OCI-LY1 (cell line): ENCODE data around the gene NLRP13.

ENCODE experiments used
- H2AFZ ChIP-seq: fragments of 200-600 bp; sonication (generic), shearing (Covaris generic); 2 replicates; pipeline ENCODE4 v1.6.0; 2014; ENCODE audit warnings: antibody characterized with exemption, mild to moderate bottlenecking, low read length
- H3F3A ChIP-seq: fragments of 200-600 bp; sonication (generic), shearing (Covaris generic); 2 replicates; pipeline ENCODE4 v1.6.0; 2014; ENCODE audit warnings: mild to moderate bottlenecking, antibody characterized with exemption, low read length, moderate library complexity; ENCODE audit not compliant: insufficient read depth
- H3K27ac ChIP-seq: fragments of 200-600 bp; sonication (generic); 2 replicates; pipeline ENCODE4 v1.5.1; 2014; ENCODE audit warnings: low read length, mixed run types, mild to moderate bottlenecking, low read depth; ENCODE audit not compliant: poor library complexity, severe bottlenecking
- H3K27me3 ChIP-seq: fragments of 200-600 bp; sonication (generic); 2 replicates; pipeline ENCODE4 v1.6.0; 2014; ENCODE audit warnings: antibody characterized with exemption, mild to moderate bottlenecking, low read length, moderate library complexity; ENCODE audit not compliant: insufficient read depth
- H3K36me3 ChIP-seq: fragments of 200-600 bp; sonication (generic); 2 replicates; pipeline ENCODE4 v1.6.1; 2014; ENCODE audit warnings: mild to moderate bottlenecking, antibody characterized with exemption, low read length, moderate library complexity, mixed read lengths; ENCODE audit not compliant: insufficient read depth
- H3K4me1 ChIP-seq: fragments of 200-600 bp; sonication (generic); 2 replicates; pipeline ENCODE4 v1.5.1; 2014; ENCODE audit warnings: mild to moderate bottlenecking, low read length, moderate library complexity; ENCODE audit not compliant: insufficient read depth, severe bottlenecking
- H3K4me2 ChIP-seq: fragments of 200-600 bp; sonication (generic), shearing (Covaris generic); 2 replicates; pipeline ENCODE4 v1.6.1; 2014; ENCODE audit warnings: low read length
- H3K4me3 ChIP-seq: fragments of 200-600 bp; sonication (generic); 2 replicates; pipeline ENCODE4 v1.5.1; 2014; ENCODE audit warnings: low read length, low read depth, mild to moderate bottlenecking, mixed read lengths; ENCODE audit not compliant: poor library complexity, severe bottlenecking
- H3K79me2 ChIP-seq: fragments of 200-600 bp; shearing (Covaris generic); 2 replicates; pipeline ENCODE4 v1.6.1; 2016; ENCODE audit warnings: mixed run types, low read length, mixed read lengths; ENCODE audit not compliant: insufficient read depth
- H3K9ac ChIP-seq: fragments of 200-600 bp; sonication (generic), shearing (Covaris generic); 2 replicates; pipeline ENCODE4 v1.6.1; 2014; ENCODE audit warnings: mild to moderate bottlenecking, low read length, mixed read lengths
- H3K9me2 ChIP-seq: fragments of 200-600 bp; sonication (generic), shearing (Covaris generic); 2 replicates; pipeline ENCODE4 v1.6.1; 2014; ENCODE audit warnings: low read depth, mild to moderate bottlenecking, low read length, mixed read lengths
- H3K9me3 ChIP-seq: fragments of 200-600 bp; shearing (Covaris generic); 2 replicates; pipeline ENCODE4 v1.6.1; 2014; ENCODE audit warnings: low read length, mixed read lengths
- H4K20me1 ChIP-seq: fragments of 200-600 bp; sonication (generic), shearing (Covaris generic); 2 replicates; pipeline ENCODE4 v1.6.0; 2016; ENCODE audit warnings: mild to moderate bottlenecking, low read length; ENCODE audit not compliant: insufficient read depth
- CTCF ChIP-seq: fragments of 200-600 bp; sonication (generic), shearing (Covaris generic); IDR thresholded peaks from 2 replicates; pipeline ENCODE4 v1.5.1; 2017; ENCODE audit warnings: mild to moderate bottlenecking, antibody characterized with exemption, low read length, moderate library complexity, mixed read lengths
- EZH2 ChIP-seq: fragments of 200-600 bp; sonication (generic), shearing (Covaris generic); IDR thresholded peaks from 2 replicates; pipeline ENCODE4 v1.8.0; 2017; ENCODE audit warnings: borderline replicate concordance, mixed run types, mild to moderate bottlenecking, antibody characterized with exemption, low read length, moderate library complexity, mixed read lengths

Gene NLRP13

GRCh38 chr19:55907286-55907685, 24.9 kb downstream of the NLRP13 start:
- Histone ChIP-seq H3K36me3 (no peaks in the 10 kb centered on the region), H4K20me1 (no peaks in the 10 kb centered on the region), H3K9me3 (no peaks in the 10 kb centered on the region), H3K79me2 (no peaks in the 10 kb centered on the region), H3F3A (no peaks in the 10 kb centered on the region), H2AFZ (no peak overlapping the region), H3K4me2 (no peak overlapping the region), H3K27ac (no peak overlapping the region), H3K4me3 (no peak overlapping the region), H3K9me2 (no peaks in the 10 kb centered on the region), H3K9ac (no peak overlapping the region), H3K27me3 (no peaks in the 10 kb centered on the region), H3K4me1 (no peaks in the 10 kb centered on the region)
- TF ChIP-seq EZH2 (no peak), CTCF (no peak)

GRCh38 chr19:55902080-55902751, 29.9 kb downstream of the NLRP13 start:
- H3K36me3 ChIP-seq, result no peaks in the 10 kb centered on the region

GRCh38 chr19:55901369-55902079, 30.6 kb downstream of the NLRP13 start:
- no peaks in the 10 kb centered on the region; the same call in 1 of the 2 replicates for H3K27me3 ChIP-seq
- no peaks in the 10 kb centered on the region for H4K20me1 ChIP-seq
- no peak overlapping the region for H3K9ac ChIP-seq
- no peak overlapping the region for H3K4me3 ChIP-seq
- H3K79me2 ChIP-seq, result no peaks in the 10 kb centered on the region
- TF ChIP-seq CTCF, result no peak
- no peak for TF ChIP-seq EZH2
- no peak overlapping the region for H3K4me2 ChIP-seq
- no peaks in the 10 kb centered on the region for H3F3A ChIP-seq
- no peaks in the 10 kb centered on the region for H3K36me3 ChIP-seq
- no peak overlapping the region for H2AFZ ChIP-seq
- no peaks in the 10 kb centered on the region for H3K9me2 ChIP-seq
- no peaks in the 10 kb centered on the region for H3K4me1 ChIP-seq
- no peak overlapping the region for H3K27ac ChIP-seq
- H3K9me3 ChIP-seq, result no peaks in the 10 kb centered on the region

More at GRCh38 chr19:55902080-55902751, 29.9 kb downstream of the NLRP13 start:
- Histone ChIP-seq H3K9me2 (no peaks in the 10 kb centered on the region), H3K4me2 (no peak overlapping the region), H3K27ac (no peak overlapping the region), H3K27me3 (no peaks in the 10 kb centered on the region; the same call in 1 of the 2 replicates), H3K9me3 (no peaks in the 10 kb centered on the region), H3K79me2 (no peaks in the 10 kb centered on the region), H3F3A (no peaks in the 10 kb centered on the region), H2AFZ (no peak overlapping the region), H4K20me1 (no peaks in the 10 kb centered on the region), H3K4me3 (no peak overlapping the region), H3K4me1 (no peaks in the 10 kb centered on the region), H3K9ac (no peak overlapping the region)
- TF ChIP-seq CTCF (no peak), EZH2 (no peak)
